GM12865 (cell line): Measurements from ENCODE around the gene MYH7.

Experiments used
- DNase-seq: peaks from one replicate; pipeline ENCODE4 v3.0.0; 2010; ENCODE audit warnings: low read depth
- H3K4me3 ChIP-seq: 2 replicates; pipeline ENCODE4 v1.5.1; 2011; ENCODE audit warnings: mild to moderate bottlenecking, low read depth, low read length, control low read depth
- TF ChIP-seq, protein P1 (sequence below): IDR thresholded peaks from 2 replicates; pipeline ENCODE4 v1.5.1; 2011; ENCODE audit warnings: low read length, control low read depth, low read depth, inconsistent platforms; ENCODE audit not compliant: insufficient read depth; ENCODE audit errors: missing control alignments

MYH7 gene

DNA sequence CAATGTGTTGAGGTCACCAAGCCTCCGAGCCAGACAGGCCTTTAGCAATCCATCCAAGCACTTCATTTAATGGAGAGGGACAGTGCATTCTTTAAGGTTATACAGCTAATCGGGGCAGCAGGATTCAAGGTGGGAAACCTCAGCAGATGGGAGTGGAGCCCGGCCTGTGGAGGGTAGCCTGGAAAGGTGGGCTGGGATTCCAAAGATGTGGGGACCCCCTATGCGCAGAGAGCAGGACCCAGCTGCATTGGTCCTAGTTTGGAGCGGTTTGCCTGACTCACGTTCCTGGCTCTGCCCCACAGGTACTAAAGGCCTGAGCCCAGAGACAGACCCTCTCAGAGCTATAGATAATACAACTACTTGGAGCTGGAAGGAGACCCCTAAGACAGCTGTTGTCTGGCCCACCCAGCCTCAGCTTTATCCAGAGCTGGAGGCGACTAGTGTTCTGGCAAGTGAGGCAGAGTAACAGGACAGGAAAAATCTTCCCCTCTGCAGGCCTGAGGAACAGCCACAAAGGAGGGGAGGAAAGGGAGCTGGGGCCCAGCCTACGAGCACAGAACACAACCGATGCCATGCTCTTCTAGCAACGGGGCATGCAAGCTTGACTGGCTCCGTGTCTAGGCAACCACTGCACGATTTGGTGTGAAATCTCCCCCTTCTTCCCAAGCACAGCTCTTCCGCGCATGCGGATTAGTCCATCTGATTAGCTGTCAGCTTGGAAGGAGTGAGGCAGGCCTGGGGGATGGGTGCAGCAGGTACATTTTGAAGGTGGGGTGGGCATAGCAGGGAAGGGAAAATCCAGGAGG, 1.1 kb upstream of the MYH7 start:
- DNase-seq, result no peak
- no peak overlapping the region for H3K4me3 ChIP-seq

DNA sequence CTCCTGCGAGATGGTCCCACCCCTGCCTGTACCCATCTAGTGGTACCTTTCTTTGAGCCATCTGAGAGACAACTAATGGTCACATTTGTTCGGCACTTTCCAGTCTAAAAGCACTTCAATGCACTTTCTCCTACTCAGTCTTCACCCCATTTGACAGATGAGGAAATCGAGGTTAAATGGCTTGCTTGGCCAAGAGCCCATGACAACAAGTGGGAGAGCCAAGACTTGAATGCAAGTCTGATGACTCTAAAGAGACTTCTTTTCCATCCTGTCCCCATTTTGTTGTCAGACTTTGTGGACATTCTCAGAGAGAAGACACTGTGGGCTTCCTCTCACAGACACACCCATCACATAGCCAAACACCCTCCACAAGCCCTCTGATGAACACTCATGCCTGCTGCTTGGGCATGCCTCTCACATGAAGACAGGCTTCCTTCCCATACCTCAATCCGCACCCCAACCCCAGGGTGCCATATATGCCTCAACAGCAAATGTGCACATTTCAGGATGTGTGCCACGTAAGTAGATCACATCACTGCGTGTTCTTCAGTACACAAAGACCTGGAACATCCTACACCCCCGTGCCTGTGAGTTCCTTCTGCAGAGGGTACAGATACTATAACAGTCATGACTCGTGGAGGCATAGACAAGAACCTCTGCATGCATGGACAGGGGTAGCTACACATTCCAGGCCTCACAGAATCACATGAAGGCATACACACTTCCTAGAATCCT, 805 bp downstream of the MYH7 start:
- no peak for DNase-seq
- TF ChIP-seq, protein P1, sequence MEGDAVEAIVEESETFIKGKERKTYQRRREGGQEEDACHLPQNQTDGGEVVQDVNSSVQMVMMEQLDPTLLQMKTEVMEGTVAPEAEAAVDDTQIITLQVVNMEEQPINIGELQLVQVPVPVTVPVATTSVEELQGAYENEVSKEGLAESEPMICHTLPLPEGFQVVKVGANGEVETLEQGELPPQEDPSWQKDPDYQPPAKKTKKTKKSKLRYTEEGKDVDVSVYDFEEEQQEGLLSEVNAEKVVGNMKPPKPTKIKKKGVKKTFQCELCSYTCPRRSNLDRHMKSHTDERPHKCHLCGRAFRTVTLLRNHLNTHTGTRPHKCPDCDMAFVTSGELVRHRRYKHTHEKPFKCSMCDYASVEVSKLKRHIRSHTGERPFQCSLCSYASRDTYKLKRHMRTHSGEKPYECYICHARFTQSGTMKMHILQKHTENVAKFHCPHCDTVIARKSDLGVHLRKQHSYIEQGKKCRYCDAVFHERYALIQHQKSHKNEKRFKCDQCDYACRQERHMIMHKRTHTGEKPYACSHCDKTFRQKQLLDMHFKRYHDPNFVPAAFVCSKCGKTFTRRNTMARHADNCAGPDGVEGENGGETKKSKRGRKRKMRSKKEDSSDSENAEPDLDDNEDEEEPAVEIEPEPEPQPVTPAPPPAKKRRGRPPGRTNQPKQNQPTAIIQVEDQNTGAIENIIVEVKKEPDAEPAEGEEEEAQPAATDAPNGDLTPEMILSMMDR, result no peak
- H3K4me3 ChIP-seq, result no peak overlapping the region

More for the DNA sequence above, 1.1 kb upstream of the MYH7 start:
- TF ChIP-seq, protein P1, result no peak

DNA sequence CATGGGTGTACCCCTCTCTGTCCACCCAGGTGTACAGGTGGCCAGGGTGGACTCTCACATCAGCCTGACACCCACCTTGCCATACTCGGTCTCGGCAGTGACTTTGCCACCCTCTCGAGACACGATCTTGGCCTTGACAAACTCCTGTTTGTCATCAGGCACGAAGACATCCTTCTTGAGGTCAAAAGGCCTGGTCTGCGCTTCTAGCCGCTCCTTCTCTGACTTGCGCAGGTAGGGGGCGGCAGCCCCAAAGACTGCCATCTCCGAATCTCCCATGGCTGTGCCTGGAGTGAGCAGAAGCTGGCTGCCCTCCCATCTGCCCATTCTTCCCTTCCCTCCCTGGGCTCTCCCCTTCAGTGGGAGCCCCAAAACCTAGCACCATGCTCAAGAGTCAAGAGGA, 2.0 kb downstream of the MYH7 start:
- TF ChIP-seq, protein P1, result no peak
- DNase-seq, result no peak
- H3K4me3 ChIP-seq, result no peak overlapping the region

DNA sequence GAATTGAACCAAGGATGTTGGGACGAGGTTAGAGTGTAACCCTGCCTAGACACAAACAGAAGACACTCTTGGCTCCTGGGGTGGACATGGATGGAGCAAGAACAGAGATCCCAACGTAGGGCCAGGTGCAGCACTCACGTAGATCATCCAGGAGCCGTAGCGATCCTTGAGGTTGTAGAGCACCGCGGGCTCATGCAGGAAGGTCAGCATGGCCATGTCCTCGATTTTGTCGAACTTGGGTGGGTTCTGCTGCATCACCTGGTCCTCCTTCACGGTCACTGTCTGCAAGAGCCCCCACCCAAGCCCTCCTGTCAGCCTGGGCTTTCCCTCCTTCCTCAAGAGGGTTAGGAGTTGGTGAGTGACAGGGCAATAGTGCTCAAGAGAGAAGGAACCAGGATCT, 2.5 kb downstream of the MYH7 start:
- TF ChIP-seq, protein P1, result no peak
- no peak overlapping the region for H3K4me3 ChIP-seq
- no peak for DNase-seq

DNA sequence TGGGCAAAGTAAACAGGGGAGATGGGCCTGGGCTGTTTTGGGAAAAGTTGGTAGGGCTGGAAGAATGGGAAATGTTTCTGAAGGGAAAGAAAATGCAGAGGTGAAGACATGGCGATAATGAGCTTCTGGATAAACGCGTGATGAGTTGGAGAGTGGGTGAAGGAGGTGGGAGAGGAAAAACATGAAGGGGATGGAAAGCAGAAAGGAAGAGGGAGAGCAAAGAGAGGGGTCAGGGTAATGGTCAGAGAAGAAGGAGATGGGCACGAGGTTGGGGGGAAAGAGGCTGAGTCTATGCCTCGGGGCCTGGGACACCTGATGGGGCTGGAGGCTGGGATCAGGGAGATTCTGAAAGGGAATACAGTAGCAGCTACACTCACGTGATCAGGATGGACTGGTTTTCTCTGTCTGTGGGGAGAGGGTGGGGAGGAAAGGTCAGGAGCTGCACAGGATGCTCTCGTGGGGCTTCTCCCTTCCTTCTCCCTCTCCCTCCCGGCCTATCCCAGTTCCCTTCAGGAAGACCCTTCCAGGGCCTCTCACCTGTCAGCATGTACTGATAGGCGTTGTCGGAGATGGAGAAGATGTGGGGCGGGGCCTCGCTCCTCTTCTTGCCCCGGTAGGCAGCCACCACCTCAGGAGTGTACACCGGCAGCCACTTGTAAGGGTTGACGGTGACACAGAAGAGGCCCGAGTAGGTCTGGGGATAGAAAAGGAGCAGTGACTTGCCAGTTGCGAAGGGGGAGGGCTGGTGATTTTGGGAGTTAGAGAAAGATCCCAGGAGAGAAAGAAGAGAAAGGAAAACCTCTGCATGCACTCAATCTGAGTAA, 3.1 kb downstream of the MYH7 start:
- TF ChIP-seq, protein P1, result no peak
- DNase-seq, result no peak
- no peak overlapping the region for H3K4me3 ChIP-seq

DNA sequence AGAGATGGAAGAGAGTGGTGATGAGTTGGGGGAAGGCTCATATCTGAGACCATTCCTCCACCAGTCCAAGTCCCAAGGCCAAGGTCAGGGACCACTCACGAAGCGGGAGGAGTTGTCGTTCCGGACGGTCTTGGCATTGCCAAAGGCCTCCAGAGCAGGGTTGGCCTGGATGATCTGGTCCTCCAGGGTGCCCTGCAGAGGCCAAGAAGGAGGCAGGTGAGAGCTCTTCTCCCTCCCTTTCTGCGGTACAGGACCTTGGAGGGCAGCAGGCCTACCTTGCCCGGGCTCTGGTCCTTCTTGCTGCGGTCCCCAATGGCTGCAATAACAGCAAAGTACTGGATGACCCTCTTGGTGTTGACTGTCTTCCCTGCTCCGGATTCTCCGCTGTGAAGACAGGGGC, 4.0 kb downstream of the MYH7 start:
- no peak for DNase-seq

More for the DNA sequence above, 4.0 kb downstream of the MYH7 start:
- TF ChIP-seq, protein P1, result no peak
- no peak overlapping the region for H3K4me3 ChIP-seq
